Activated CD4-positive, CD25-positive, alpha-beta regulatory T cell treated with anti-CD3 and anti-CD28 coated beads, Interleukin-2, amount 50 U/mL, for 24 hours (primary cell): Measurements from ENCODE around the gene CACNA1B.
"Not testable (repeated sequence)": the region's sequence is repeated elsewhere in the genome, so short reads cannot be mapped to it uniquely, and the experiment has no call there.

Experiments
- ATAC-seq, 2 donors: fragments of 150-1000 bp; cut with Tn5 transposase; one replicate each; pipeline ENCODE4 v1.10.0; 2021; ENCODE audit warnings: mild to moderate bottlenecking in 1 of 2, moderate library complexity in 1 of 2

CACNA1B gene

DNA sequence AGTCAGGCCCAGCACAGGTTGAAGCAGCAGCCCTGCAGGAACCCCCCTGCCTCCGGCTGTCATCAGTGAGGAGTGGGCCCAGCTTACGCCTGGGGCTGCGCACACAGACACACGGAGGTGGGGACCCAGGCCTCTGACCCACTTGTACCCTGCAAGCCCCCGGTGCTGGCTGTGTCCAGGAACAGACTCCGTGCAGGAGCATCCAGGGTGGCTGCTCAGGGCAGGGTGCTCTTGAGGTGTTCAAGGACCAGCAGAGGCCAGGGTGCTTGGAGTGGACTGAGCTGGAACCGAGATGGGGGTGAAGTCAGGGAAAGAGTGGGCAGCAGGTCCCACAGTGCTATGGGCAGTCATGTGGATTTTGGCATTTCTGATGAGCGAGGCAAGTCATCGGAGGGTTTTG, 199.5 kb downstream of the CACNA1B start:
- no peak for ATAC-seq

DNA sequence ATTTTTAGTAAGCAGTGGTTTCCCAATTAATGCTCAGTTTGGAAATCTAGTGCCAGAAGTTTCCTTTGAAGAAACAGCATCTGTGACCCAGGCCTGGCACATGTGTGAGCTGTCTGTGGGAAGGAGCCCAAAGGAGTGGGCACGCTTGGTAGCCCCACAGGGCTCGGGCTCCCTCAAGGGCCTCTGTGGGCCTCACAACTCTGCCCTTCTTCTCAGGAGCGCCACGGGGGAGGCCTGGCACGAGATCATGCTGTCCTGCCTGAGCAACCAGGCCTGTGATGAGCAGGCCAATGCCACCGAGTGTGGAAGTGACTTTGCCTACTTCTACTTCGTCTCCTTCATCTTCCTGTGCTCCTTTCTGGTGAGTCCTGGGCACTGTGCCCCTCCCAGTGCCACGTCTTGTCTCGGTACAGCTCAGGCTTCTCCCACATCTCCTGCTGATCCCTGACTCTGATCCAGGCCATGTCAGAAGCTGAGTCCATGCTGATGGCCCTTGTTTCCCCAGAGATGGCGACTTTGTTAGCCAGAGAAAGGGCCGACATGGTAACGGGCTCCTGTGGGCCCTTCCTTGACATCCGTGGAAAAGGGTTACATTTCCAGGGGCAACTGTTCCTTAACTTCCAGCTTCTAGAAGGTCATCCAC, 200.4 kb downstream of the CACNA1B start:
- no peak for ATAC-seq

DNA sequence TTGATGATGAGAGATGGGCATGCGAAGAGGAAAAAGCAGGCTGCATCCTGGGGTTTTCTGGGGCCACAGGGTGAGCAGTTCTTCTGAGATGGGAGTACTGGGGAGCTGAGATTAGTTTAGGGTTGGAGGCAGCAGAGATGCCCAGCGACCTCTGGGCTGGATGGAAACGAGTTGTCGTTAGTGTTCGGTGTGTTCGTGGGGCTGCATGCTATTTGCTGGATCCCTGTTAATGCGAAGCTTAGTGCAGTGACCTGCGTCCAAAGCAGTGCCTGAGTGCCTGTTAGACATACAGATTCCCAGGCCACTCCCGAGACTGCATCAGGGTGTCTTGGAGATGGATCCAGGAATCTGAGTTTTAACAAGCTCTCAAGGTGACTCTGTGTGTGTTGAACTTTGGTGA, 201.3 kb downstream of the CACNA1B start:
- no peak for ATAC-seq

DNA sequence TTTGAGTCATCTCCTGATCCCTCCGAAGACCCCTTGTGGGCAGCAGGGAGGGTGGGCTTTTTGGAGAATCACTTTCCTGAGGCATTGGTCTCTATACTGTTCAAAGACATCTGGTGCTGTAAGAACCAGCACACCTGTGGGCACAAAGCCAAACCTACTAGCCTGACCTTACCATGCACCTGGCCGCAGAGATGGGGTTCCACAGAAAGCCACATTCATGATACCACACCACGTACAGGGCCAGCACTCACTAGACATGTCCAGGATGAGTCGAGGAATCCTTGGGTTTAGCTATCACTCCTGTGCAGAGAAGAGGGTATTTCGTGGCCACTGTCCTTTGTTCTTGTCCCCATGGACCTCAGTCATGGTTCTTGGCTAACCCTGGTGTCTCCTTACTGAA, 203.4 kb downstream of the CACNA1B start:
- no peak for ATAC-seq

DNA sequence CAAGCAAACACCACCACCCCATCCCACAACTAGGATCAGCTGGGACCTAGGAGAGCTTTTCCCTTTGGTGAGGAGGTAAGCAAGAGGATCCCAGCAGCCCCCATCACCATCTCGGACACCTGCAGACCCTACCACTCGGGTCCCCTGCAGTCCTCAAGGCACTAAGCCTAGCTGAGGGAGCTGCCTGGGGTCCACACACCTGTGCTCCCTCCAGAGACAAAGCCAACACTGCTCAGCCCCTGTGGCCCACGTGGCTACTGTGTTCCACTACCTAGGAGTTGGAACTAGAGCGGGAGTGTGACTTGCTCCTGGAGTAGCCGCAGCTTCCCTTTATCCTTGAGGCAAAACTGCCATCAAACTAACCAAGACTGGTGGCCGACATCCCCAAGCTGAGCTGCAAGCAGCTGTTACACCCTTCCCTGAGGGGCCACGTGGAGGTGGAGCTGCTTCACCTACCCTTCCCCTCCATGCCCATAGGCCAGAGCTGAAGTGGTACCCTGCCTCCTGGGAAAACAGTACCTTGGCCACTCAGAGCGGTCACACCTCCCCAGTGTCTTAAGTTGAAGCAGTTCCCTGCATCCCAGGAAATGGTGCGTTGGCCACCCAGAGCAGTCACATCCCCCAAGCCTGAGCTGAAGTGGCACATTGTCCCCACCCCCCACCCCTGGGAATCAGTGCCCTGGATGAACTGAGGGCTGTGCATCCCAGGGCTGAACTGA, 205.5 kb downstream of the CACNA1B start:
- ATAC-seq: no peak

DNA sequence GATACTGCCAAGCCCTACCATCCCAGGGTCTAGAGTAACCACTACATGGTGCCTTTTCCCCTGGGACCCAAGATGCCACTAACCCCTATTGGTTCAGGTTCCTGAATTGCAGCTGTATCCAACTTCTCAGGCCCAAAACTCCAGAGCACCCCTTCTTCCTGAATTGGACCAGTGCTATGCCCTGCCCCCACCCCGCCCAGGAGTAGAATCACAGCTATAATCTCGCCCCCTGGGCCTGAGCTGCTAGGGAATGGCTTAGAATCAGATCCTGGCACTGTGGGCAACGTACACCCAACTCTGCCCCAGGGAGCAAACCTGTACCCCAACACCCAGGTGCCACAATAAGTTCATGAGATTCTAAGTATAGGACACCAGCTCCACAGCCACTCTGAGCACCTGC, 206.3 kb downstream of the CACNA1B start:
- ATAC-seq: no peak

DNA sequence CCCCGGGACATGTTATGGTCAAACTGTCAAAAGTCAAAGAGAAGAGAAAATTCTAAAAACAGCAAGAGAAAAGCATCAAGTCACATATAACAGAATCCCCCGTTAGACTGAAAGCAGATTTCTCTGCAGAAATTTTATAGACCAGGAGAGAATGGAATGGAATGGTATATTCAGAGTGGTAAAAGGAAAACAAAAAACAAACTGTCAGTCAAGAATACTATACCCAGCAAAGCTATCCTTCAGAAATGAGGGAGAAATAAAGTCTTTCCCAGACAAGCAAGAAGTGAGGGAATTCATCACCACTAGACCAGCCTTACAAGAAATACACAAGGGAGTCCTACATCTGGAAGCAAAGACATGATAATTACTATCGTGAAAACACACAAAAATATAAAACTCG, 208.0 kb downstream of the CACNA1B start:
- ATAC-seq: no peak

DNA sequence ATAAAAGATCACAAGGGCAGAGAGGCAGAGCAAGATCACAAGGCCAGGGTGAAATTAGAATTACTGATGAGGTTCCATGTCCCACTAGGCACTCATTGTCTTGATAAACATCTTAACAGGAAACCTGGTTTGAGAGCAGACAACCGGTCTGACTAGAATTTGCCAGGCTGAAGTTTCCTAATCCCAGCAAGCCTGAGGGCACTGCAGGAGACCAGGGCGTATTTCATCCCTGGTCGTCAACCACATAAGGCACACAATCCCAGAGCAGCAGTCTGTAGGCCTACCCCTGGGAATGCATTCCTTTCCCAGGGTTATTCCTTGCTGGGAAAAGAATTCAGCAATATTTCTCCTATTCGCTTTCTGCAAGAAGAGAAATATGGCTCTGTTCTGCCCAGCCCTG, 214.5 kb downstream of the CACNA1B start:
- ATAC-seq: not testable (repeated sequence)

DNA sequence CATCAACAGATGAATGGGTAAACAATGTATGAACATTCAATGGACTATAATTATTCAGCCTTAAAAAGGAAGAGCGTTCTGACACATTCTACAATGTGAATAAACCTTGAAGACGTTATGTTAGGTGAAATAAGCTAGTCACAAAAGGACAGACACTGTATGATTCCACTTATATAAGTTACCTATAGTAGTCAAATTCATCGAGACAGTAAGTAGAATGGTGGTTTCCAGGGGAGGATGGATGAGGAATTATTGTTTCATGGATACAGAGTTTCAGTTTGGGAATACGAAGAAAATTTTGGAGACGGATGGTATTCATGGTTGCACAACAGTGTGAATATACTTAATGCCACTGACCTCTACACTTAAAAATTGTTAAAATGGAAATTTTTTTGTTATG, 216.4 kb downstream of the CACNA1B start:
- ATAC-seq: no peak

DNA sequence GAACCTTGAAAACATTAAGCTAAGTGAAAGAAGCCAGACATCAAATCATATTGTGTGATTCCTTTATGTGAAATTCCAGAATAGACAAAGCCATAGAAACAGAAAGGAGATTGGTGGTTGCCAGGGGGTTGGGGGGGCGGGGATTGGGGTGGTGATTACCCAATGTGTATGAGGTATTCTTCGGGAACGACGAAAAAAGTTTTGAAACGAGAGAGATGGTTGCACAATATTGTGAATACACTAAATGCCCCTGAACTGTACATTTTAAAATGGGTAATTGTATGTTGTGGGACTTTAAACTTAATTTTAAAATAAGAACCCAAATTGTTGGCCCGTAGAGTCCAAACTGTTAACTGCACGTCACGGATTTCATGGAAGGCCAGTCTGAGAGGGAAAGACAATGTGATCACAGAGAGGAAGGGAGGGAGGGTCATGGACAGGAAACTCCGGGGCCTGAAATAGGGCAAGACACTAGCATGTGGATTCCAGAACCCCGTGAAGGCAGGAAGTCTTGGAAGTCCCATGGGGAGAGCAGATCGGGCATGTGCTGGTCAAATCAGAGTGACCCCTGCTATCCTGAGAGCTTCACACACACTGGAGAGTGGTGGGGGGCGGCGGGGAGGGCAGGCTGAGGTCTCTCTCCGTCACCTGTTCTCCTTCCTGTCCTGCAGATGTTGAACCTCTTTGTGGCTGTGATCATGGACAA, 218.4 kb downstream of the CACNA1B start:
- ATAC-seq: no peak

DNA sequence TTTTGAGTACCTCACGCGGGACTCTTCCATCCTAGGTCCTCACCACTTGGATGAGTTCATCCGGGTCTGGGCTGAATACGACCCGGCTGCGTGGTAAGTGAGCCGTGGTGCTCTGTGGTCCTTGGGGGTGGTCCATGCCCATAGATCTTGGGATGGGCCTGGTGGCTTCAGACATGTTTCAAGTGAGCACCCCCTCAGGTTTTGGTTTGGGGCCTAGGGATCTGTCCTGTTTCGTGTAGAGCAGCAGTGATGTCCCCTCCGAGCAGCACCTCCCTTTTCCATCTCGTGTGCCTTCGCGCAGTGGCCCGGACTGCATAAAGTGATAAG, 218.9 kb downstream of the CACNA1B start:
- ATAC-seq: no peak

DNA sequence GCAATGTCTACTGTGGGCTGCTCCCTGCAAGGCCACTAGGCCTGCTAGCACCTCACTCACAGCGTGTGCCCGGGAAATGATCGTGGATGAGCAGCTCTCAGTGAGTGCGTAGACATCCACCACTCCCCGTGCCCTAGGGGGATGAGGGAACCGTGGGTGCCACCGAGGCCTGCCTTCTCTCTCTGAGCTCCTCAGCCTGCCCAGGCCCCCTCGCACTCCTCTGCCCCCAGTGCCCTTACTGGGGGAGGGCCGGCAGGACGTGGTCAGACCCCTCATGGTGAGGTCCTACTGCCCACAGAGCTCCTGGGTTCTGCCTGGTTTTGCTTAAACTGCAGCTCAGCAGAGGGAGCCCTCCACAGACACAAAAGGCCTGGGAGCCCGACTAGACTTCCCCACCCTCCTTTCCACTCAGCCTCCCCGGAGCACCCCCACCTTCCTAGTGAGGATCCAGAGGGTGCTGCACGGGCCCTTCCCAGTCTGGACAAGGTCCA, 220.0 kb downstream of the CACNA1B start:
- ATAC-seq: no peak

DNA sequence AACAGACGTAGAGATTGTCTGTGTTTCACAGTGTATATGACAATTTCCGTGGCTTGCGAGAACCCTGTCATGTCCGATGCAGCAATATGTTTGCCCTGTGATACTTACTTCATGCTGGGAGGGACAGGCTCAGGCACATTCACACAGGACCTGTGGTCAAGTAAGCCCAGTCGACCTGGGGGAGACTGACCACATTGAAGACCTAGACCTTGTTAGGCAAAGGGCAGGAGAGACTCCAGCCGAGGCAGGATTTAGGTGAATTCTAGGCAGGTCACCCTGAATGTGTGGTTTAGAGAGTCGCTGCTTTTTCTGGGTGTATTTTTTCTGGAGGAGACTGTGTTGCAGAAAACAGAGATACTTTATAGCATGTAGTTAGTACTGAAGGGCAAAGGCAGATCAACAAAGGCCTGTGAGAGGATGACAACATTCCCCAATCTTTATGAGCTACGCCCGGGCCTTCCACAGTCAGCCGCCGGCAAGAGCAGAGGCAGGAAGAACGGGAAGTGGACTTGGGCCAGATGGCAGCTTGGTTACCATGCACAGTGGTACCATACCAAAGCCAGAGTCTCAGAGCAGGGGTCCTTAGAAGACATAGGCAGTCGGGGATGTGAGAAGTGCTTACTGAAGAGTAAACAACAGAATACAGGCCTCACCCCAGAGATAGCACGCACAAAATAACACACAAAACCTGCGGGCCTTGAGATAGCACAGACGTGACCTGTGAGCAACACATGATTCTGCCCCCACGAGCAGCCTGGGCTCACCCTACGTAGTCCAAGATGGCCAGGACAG, 220.7 kb downstream of the CACNA1B start:
- ATAC-seq: no peak

DNA sequence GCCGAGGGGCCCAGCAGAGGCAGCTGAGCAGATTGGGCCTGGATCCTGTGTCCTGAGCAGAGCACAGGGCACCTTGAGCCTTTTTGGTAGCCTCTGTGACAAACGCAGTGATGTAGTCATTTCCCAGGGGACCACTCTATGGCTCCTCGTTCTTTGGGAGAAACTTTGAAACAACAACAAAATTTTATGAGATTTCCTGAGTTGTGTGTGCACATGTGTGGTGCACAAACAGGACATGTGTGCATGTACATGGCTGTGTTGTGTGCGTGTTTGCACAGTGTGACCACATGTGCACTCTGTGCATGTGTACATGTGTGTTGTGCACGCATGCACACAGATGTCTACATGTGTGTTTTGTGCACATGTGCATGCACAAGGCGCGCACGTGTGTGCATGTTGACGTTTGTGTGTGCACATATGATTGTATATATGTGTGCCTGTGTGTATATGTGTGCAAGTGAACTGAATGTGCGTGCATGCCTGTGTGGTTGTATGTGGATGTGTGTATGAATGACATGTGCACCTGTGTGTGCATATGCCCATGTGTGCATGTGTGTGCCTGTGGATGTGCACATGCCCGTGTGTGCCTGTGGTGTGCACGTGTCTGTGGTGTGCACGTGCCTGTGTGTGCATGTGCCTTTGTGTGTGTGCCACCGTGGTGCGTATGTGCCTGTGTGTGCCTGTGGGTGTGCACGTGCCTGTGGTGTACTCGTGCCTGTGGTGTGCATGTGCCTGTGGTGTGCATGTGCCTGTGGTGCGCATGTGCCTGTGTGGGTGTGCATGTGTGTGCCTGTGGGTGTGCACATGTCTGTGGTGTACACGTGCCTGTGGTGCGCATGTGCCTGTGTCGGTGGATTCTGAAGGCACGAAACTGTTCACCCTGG, 221.6 kb downstream of the CACNA1B start:
- no peak for ATAC-seq

DNA sequence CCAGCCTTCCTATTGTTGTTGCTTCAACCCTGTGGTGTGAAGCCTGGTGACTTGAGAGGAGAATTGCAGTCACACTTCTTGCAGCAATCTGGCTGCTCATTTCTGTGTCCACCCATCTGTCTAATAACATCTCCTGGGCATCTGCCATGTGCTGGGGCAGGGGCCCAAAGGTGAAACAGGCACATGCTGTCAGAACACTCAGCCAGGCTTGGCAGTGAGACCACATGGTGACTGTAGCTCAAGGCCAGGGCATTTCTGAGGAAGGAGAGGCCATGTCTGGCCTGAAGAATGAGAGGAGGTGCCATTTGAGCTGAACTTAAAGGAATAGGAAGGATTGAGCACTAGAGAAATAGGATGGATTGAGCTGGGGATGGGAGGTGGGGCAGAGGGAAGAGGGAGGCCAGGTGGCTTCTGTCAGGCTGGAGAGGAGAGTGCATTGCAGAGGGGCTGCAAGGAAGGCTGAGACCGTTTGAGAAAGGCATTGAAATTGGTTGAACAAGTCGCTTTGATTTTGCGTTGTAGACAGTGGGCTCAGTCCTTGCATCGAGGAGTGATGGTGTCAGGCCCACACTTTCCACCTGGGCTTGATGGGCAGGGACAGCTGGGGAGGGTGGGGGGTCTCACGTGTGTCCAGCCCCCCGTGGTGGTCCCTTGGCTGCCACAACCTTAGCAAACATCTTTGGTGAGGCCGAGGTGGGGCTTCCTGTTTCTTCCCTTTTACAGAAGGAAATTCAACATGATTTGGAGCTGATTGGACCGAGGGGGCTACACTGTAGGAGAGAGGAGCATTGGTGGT, 222.4 kb downstream of the CACNA1B start:
- ATAC-seq: no peak

DNA sequence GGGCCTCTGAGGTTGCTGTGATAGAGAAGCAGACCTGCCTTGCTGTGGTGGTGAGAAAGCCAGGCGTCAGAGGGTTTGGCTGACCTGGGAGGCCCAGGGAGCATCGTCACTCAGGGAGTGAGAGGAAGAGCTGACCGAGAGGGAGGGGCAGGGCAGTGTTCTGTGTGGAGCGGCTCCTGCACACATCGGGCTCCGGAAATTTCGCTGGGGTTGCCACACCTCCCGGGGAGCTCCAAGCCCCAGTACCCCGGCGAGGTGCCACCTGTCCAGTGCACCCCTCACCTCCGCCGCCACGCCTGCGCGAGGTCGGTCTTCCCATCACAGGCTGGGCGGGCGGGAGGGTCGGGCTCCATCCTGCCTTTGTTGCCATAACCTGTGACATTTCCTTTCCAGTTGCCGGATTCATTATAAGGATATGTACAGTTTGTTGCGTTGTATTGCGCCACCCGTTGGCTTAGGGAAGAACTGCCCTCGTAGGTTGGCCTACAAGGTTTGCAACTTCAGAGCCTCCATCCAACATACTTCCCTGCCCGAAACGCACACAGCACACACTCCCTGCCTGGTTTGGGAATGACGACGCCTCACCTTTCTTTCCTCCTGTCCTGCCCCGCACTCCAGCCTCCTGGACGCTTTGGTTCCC, 223.2 kb downstream of the CACNA1B start:
- no peak for ATAC-seq

DNA sequence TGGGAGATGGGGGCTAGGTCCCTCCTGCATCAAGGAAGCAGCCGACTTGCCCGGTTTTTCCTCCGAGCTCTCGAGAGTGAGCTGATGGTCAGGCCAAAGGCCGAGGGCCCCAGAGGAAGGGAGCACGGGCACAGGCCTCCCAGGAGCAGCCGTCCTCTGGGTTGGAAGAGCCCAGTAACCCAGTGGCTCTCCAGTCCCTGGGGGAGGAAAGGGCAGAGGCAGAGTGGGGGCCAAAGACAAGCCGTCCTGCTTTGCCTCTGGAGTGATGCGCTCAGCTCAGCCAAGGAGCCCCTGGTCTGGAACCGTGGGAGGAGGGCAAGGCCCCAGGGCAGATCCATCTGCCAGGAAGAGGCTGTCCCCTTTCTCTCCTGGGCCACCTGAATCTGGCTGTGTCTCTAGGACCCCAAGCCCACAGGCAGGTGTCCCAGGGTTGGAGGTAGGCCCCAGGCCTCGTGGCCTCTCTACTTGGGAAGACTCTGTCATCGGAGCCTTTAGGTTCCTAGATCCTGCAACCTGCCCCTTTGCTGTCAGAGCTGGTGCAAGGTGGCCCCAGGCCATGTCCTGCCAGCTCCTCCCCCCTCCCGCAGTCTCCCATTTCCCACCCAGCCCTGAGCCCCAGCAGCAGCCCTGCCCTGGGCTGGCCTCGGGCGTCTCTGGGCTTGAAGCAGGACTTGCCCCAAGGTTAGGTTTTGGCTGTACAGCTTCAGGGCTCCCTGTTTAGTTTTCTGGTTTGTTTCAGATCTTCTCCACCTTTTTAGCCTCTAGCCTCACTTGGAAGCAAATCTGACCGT, 224.1 kb downstream of the CACNA1B start:
- no peak for ATAC-seq

DNA sequence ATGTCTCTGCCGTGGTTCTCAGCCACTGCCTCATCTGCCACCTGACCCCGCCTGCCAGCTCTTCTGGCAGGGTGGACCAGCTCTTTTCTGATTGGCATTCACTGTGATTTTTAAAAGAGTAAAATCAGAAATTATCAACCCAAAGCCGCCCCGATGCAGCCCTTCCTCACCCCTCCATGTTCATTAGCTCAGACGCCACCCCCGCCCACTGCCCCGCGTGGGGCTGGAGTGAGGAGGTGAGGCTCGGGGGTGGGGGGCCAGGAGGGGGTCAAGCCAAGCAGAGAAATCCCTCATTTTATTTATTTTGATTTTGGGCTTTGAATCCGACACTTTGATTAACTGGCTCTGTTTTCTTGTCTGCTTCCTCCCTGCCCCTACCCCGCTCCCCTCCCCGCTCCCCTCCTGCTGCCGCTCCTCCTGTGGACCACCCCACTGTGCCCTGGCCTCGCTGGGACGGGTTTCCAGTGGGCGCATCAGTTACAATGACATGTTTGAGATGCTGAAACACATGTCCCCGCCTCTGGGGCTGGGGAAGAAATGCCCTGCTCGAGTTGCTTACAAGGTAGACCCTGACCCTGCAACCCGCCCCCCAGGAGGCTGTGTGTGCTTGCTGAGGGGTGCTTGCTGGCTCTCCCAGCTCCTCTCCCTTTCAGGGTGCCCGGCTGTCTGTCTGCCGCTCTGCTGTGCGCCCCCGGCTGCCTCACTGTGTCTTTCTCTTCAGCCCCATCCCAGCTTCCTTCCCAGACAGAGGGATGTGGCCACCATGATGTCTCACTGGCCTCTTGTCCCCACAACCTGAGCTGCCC, 224.9 kb downstream of the CACNA1B start:
- ATAC-seq: no peak
